ENCODE results near the gene GYG2. TPM values are rescaled to one million over a fixed set of nuclear protein-coding genes. Genes with fewer than 3 reads are reported as not detected.
"Not testable (repeated sequence)": the region's sequence is repeated elsewhere in the genome, so short reads cannot be mapped to it uniquely, and the experiment has no call there.

GYG2 gene
- polyA plus RNA-seq, 1 donor from 2014 or later: 6.3 TPM

GRCh38 chrX:2924151-2924550 is 95.4 kb downstream of the GYG2 start:
- Histone ChIP-seq H3K4me3 (ENCODE audit: low read length) (no peak overlapping the region), H3K9me3 (ENCODE audit: low read length) (no peaks in the 10 kb centered on the region), H3K4me2 (ENCODE audit: low read length) (no peak overlapping the region), H3K9ac (ENCODE audit: low read length) (no peak overlapping the region), H4K20me1 (ENCODE audit: insufficient read depth) (no peaks in the 10 kb centered on the region), H3K79me2 (replicated peaks; ENCODE audit: insufficient read depth, low read length) (no peaks in the 10 kb centered on the region), H2AFZ (ENCODE audit: low read depth, low read length) (no peak overlapping the region), H3K9me2 (ENCODE audit: insufficient read depth, low read length) (no peaks in the 10 kb centered on the region), H3K27ac (ENCODE audit: low read length) (no peak overlapping the region), H3F3A (ENCODE audit: insufficient read depth, low read length, poor library complexity, severe bottlenecking) (no peaks in the 10 kb centered on the region), H3K27me3 (ENCODE audit: insufficient read depth, low read depth, low read length) (no peaks in the 10 kb centered on the region), H3K36me3 (ENCODE audit: insufficient read depth, low read length) (no peaks in the 10 kb centered on the region)
- TF ChIP-seq MXI1 (conservative IDR thresholded peaks at IDR 0.05; ENCODE audit: poor library complexity, severe bottlenecking) (no peak), TAF1 (IDR thresholded peaks at IDR 0.05; ENCODE audit: low read depth) (no peak), CTCF (IDR thresholded peaks at IDR 0.05; ENCODE audit: poor library complexity, severe bottlenecking) (no peak), POLR2AphosphoS5 (IDR thresholded peaks at IDR 0.05) (no peak), RAD21 (conservative IDR thresholded peaks at IDR 0.05) (no peak), REST (IDR thresholded peaks at IDR 0.05; ENCODE audit: borderline replicate concordance) (no peak), EP300 (conservative IDR thresholded peaks at IDR 0.05; ENCODE audit: poor library complexity, severe bottlenecking) (no peak), SMC3 (conservative IDR thresholded peaks at IDR 0.05; ENCODE audit: poor library complexity) (no peak), EZH2 (IDR thresholded peaks at IDR 0.05; ENCODE audit: borderline replicate concordance, insufficient read depth, low read length, poor library complexity, severe bottlenecking) (no peak)

- not testable (repeated sequence) for H3K79me2 ChIP-seq (replicated peaks; ENCODE audit: insufficient read depth, low read length); H4K20me1 ChIP-seq (ENCODE audit: insufficient read depth); H3K9me2 ChIP-seq (ENCODE audit: insufficient read depth, low read length); H3F3A ChIP-seq (ENCODE audit: insufficient read depth, low read length, poor library complexity, severe bottlenecking); H3K4me2 ChIP-seq (ENCODE audit: low read length); H3K4me3 ChIP-seq (ENCODE audit: low read length); H2AFZ ChIP-seq (ENCODE audit: low read depth, low read length); H3K9me3 ChIP-seq (ENCODE audit: low read length); H3K27ac ChIP-seq (ENCODE audit: low read length); H3K36me3 ChIP-seq (ENCODE audit: insufficient read depth, low read length); H3K27me3 ChIP-seq (ENCODE audit: insufficient read depth, low read depth, low read length); H3K9ac ChIP-seq (ENCODE audit: low read length)
Measured at GRCh38 chrX:2926255-2926654, 97.5 kb downstream of the GYG2 start.

GRCh38 chrX:2926664-2927275 is 98.0 kb downstream of the GYG2 start:
- Histone ChIP-seq H3K27me3 (ENCODE audit: insufficient read depth, low read depth, low read length) (no peaks in the 10 kb centered on the region), H3K36me3 (ENCODE audit: insufficient read depth, low read length) (no peaks in the 10 kb centered on the region), H3K9me2 (ENCODE audit: insufficient read depth, low read length) (no peaks in the 10 kb centered on the region), H3K9me3 (ENCODE audit: low read length) (no peaks in the 10 kb centered on the region), H2AFZ (ENCODE audit: low read depth, low read length) (no peak overlapping the region), H3K4me2 (ENCODE audit: low read length) (no peak overlapping the region), H3K4me3 (ENCODE audit: low read length) (no peak overlapping the region), H4K20me1 (ENCODE audit: insufficient read depth) (no peaks in the 10 kb centered on the region), H3K79me2 (replicated peaks; ENCODE audit: insufficient read depth, low read length) (no peaks in the 10 kb centered on the region), H3K27ac (ENCODE audit: low read length) (no peak overlapping the region), H3F3A (ENCODE audit: insufficient read depth, low read length, poor library complexity, severe bottlenecking) (no peaks in the 10 kb centered on the region), H3K9ac (ENCODE audit: low read length) (no peak overlapping the region)
- TF ChIP-seq RAD21 (conservative IDR thresholded peaks at IDR 0.05): no peak

All from neural cell (in vitro differentiated cells).